HL-60 (cell line): Measurements from ENCODE around the gene DDAH1.

Source experiments
- DNase-seq, 2 experiments: peaks; one replicate each; pipeline ENCODE4 v3.0.0-alpha.2; 2010 to 2020; ENCODE audit warnings: low read depth in 1 of 2, low spot score in 1 of 2
- H3K27ac ChIP-seq: fragments of 250-450 bp; sonication (Bioruptor Pico); replicated peaks from 2 replicates; pipeline ENCODE4 v1.5.1; 2020; ENCODE audit warnings: mild to moderate bottlenecking, moderate library complexity
- H3K27me3 ChIP-seq: fragments of 250-450 bp; sonication (Bioruptor Pico); 2 replicates; pipeline ENCODE4 v1.5.1; 2021; ENCODE audit warnings: mild to moderate bottlenecking, moderate library complexity; ENCODE audit not compliant: insufficient read depth, poor library complexity, severe bottlenecking
- H3K4me3 ChIP-seq: replicated peaks from 2 replicates; pipeline ENCODE4 v1.5.1; 2011; ENCODE audit warnings: mild to moderate bottlenecking, control low read depth, low read length; ENCODE audit not compliant: insufficient read depth
- GABPA ChIP-seq: IDR thresholded peaks from 2 replicates; pipeline ENCODE4 v1.6.1; 2012; ENCODE audit warnings: low read depth
- POLR2AphosphoS5 ChIP-seq: IDR thresholded peaks from 2 replicates; pipeline ENCODE4 v1.6.1; 2012; ENCODE audit warnings: low read depth
- SPI1 ChIP-seq: IDR thresholded peaks from 2 replicates; pipeline ENCODE4 v1.6.1; 2012; ENCODE audit warnings: low read depth, mild to moderate bottlenecking, borderline replicate concordance
- TF ChIP-seq, protein P1 (sequence below): IDR thresholded peaks from one replicate; pipeline ENCODE4 v1.5.1; 2011; ENCODE audit warnings: low read length, control low read depth, inconsistent platforms; ENCODE audit not compliant: insufficient read depth
- TF ChIP-seq, protein P2 (sequence below): IDR thresholded peaks from 2 replicates; pipeline ENCODE4 v1.6.1; 2012; ENCODE audit warnings: low read depth; ENCODE audit not compliant: insufficient replicate concordance

DDAH1 gene

DNA sequence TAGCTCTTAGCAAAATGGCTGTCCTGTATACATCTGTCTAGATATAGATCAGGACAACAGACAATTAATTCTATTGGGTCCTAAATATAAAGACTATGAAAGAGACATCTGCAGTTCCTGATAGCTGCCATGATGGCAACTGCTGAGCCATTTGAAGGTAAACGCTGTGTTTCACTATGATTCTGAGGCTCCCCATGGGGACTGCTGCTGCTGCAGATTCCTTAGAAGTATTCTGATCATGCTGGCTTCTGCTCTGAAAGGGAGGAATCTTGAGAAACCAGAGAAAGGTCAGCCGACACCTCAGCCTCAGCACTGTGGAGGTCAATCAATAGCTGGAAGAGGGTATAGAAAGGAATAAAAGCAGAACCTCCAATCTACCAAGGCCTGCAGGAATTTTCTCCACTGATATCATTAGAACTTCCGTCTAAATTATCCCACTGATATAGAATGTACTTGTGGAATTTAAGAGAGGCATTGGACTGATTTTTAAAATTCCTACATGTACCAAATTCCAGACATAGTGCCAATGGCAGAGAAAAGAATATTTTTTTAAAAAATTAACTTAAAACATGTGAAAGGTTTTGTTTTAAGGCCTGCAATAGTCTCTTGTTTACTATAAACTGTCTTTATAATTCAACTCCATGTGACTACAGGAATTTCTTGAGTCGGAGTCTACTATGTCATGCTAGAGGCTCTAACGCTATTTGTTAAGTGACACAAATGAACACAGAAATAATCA is 53.2 kb downstream of the DDAH1 start:
- Histone ChIP-seq H3K4me3 (no peak overlapping the region), H3K27ac (no peak overlapping the region), H3K27me3 (no peaks in the 10 kb centered on the region)
- DNase-seq: no peak
- TF ChIP-seq SPI1 (no peak), GABPA (no peak), POLR2AphosphoS5 (no peak)
- TF ChIP-seq, protein P1, sequence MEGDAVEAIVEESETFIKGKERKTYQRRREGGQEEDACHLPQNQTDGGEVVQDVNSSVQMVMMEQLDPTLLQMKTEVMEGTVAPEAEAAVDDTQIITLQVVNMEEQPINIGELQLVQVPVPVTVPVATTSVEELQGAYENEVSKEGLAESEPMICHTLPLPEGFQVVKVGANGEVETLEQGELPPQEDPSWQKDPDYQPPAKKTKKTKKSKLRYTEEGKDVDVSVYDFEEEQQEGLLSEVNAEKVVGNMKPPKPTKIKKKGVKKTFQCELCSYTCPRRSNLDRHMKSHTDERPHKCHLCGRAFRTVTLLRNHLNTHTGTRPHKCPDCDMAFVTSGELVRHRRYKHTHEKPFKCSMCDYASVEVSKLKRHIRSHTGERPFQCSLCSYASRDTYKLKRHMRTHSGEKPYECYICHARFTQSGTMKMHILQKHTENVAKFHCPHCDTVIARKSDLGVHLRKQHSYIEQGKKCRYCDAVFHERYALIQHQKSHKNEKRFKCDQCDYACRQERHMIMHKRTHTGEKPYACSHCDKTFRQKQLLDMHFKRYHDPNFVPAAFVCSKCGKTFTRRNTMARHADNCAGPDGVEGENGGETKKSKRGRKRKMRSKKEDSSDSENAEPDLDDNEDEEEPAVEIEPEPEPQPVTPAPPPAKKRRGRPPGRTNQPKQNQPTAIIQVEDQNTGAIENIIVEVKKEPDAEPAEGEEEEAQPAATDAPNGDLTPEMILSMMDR: no peak
- TF ChIP-seq, protein P2, sequence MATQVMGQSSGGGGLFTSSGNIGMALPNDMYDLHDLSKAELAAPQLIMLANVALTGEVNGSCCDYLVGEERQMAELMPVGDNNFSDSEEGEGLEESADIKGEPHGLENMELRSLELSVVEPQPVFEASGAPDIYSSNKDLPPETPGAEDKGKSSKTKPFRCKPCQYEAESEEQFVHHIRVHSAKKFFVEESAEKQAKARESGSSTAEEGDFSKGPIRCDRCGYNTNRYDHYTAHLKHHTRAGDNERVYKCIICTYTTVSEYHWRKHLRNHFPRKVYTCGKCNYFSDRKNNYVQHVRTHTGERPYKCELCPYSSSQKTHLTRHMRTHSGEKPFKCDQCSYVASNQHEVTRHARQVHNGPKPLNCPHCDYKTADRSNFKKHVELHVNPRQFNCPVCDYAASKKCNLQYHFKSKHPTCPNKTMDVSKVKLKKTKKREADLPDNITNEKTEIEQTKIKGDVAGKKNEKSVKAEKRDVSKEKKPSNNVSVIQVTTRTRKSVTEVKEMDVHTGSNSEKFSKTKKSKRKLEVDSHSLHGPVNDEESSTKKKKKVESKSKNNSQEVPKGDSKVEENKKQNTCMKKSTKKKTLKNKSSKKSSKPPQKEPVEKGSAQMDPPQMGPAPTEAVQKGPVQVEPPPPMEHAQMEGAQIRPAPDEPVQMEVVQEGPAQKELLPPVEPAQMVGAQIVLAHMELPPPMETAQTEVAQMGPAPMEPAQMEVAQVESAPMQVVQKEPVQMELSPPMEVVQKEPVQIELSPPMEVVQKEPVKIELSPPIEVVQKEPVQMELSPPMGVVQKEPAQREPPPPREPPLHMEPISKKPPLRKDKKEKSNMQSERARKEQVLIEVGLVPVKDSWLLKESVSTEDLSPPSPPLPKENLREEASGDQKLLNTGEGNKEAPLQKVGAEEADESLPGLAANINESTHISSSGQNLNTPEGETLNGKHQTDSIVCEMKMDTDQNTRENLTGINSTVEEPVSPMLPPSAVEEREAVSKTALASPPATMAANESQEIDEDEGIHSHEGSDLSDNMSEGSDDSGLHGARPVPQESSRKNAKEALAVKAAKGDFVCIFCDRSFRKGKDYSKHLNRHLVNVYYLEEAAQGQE: no peak

DNA sequence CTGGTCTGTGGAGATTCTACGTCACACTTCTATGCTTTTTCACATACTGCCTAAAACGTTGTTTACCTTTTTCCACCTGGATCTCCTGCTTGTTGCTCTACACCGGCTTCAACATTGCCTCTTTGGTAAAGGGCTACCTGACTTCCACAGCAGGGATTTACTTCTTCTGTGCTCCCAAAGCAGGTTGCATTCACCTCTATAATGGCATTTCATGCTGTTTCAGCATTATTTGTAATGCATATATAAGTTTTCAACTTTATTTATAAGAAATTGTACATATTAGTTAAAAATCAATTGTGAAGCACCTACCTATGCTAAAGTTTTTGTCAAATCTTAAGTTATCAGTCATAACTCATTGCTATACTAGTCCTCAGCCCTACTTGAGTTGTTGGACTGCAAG is 55.4 kb downstream of the DDAH1 start:
- DNase-seq: no peak
- TF ChIP-seq, protein P2: no peak
- TF ChIP-seq POLR2AphosphoS5: no peak
- Histone ChIP-seq H3K27me3 (no peaks in the 10 kb centered on the region), H3K27ac (no peak overlapping the region), H3K4me3 (no peak overlapping the region)

DNA sequence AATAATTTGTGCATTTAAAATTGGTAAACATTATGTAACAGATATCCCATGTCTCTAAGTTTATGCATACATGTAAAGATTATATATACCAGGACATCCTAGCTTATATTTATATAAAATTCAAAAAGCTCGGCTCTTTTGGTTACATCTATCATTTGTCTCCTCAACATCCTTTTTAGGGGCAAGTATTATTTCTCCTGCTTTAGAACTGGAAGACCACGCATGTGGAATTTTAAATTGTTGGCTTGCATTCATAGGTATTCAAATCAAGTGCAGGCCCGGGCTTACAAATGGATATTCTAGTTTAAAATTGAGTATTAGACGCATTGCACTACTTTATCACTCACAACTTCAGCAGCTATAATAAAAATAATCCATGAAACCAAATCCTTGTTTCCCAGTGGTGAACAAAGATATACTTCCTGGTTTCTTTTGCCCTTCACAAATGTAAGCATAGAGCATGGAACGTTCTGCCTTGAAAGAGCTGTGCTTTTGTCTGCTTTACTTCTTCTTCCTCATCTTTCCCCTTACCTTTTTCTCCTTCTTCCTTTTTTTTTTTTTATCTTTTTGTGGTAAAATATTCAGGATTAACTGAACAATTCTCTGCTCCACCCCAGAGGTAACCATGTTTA is 57.1 kb downstream of the DDAH1 start:
- Histone ChIP-seq H3K27ac (no peak overlapping the region), H3K4me3 (no peak overlapping the region), H3K27me3 (no peaks in the 10 kb centered on the region)
- DNase-seq: no peak
- TF ChIP-seq, protein P2: no peak
- TF ChIP-seq SPI1 (no peak), POLR2AphosphoS5 (no peak), GABPA (no peak)
- TF ChIP-seq, protein P1: no peak
